Osteoblast (primary cell): ENCODE data around the gene P2RY11. TPM values are rescaled to one million over a fixed set of nuclear protein-coding genes. Genes with fewer than 3 reads are reported as not detected.

ENCODE experiments used
- DNase-seq: peaks from one replicate; pipeline ENCODE4 v3.0.0; 2011; ENCODE audit warnings: low spot score, mixed read lengths; ENCODE audit not compliant: insufficient read length; ENCODE audit errors: missing footprints
- H2AFZ ChIP-seq: 2 replicates; pipeline ENCODE4 v1.6.0; 2011; ENCODE audit warnings: mild to moderate bottlenecking, low read length
- H3K27ac ChIP-seq: 2 replicates; pipeline ENCODE4 v1.5.1; 2011; ENCODE audit warnings: mild to moderate bottlenecking, low read depth, low read length, moderate library complexity
- H3K27me3 ChIP-seq: 2 replicates; pipeline ENCODE4 v1.6.0; 2012; ENCODE audit warnings: mild to moderate bottlenecking, control low read depth, inconsistent platforms, low read length, moderate library complexity; ENCODE audit not compliant: insufficient read depth
- H3K36me3 ChIP-seq: 2 replicates; pipeline ENCODE4 v1.5.1; 2011; ENCODE audit warnings: mild to moderate bottlenecking, low read length, control low read depth, moderate library complexity; ENCODE audit not compliant: insufficient read depth
- H3K4me1 ChIP-seq: 2 replicates; pipeline ENCODE4 v1.5.1; 2011; ENCODE audit warnings: mild to moderate bottlenecking, low read length, control low read depth, moderate library complexity; ENCODE audit not compliant: insufficient read depth
- H3K4me2 ChIP-seq: 2 replicates; pipeline ENCODE4 v1.6.0; 2011; ENCODE audit warnings: mild to moderate bottlenecking, low read length; ENCODE audit not compliant: insufficient read depth
- H3K4me3 ChIP-seq: fragments of 200-600 bp; sonication (generic); 3 replicates; pipeline ENCODE4 v1.5.1; 2012; ENCODE audit warnings: mild to moderate bottlenecking, low read length, inconsistent platforms; ENCODE audit not compliant: insufficient read depth
- H3K79me2 ChIP-seq: 2 replicates; pipeline ENCODE4 v1.6.0; 2012; ENCODE audit warnings: mild to moderate bottlenecking, low read length, control low read depth, inconsistent platforms; ENCODE audit not compliant: insufficient read depth
- H3K9me3 ChIP-seq: 2 replicates; pipeline ENCODE4 v1.5.1; 2011; ENCODE audit warnings: low read depth, low read length, control low read depth
- H4K20me1 ChIP-seq: 2 replicates; pipeline ENCODE4 v1.6.0; 2012; ENCODE audit warnings: mild to moderate bottlenecking, low read length, control low read depth; ENCODE audit not compliant: insufficient read depth
- CTCF ChIP-seq: IDR thresholded peaks from 2 replicates; pipeline ENCODE4 v1.5.1; 2011; ENCODE audit warnings: mild to moderate bottlenecking, low read depth, low read length, moderate library complexity; ENCODE audit errors: extremely low read depth
- total RNA-seq: library from RNA; depleted of rRNA; stranded (reverse); fragments of >200 nt; gene quantifications from 2 replicates; pipeline ENCODE4 v1.2.3, GENCODE V29; 2012

Gene P2RY11
- total RNA-seq, 1 donor: 2.2 TPM

GRCh38 chr19:10105509-10106099 is 5.9 kb upstream of the P2RY11 start:
- peaks cover 10% of the 10 kb centered on the region for H3K4me1 ChIP-seq
- H3K4me2 ChIP-seq: peak overlapping the region; percentile 94
- no peak for DNase-seq
- peaks cover 29% of the 10 kb centered on the region for H3K79me2 ChIP-seq
- peak overlapping the region; percentile 93 for H3K4me3 ChIP-seq
- H2AFZ ChIP-seq: peak overlapping the region; percentile 48
- no peak for TF ChIP-seq CTCF
- no peaks in the 10 kb centered on the region for H3K27me3 ChIP-seq
- no peak overlapping the region for H3K27ac ChIP-seq
- no peaks in the 10 kb centered on the region for H3K9me3 ChIP-seq
- H3K36me3 ChIP-seq: peaks cover 30% of the 10 kb centered on the region
- H4K20me1 ChIP-seq: peaks cover 2% of the 10 kb centered on the region

- peak within 1 kb of the TSS; percentile 88 for H3K27ac ChIP-seq
- DNase-seq: peak; percentile 100
- H3K4me1 ChIP-seq: peaks cover 10% of the 10 kb centered on the region
- peak within 1 kb of the TSS; percentile 93 for H3K4me3 ChIP-seq
- peak within 1 kb of the TSS; percentile 94 for H3K4me2 ChIP-seq
- peaks cover 36% of the 10 kb centered on the region for H3K36me3 ChIP-seq
- no peaks in the 10 kb centered on the region for H3K27me3 ChIP-seq
- H3K9me3 ChIP-seq: no peaks in the 10 kb centered on the region
- no peak for TF ChIP-seq CTCF
- peaks cover 29% of the 10 kb centered on the region for H3K79me2 ChIP-seq
- H2AFZ ChIP-seq: peak within 1 kb of the TSS; percentile 77
- H4K20me1 ChIP-seq: peaks cover 3% of the 10 kb centered on the region
Measured at GRCh38 chr19:10106100-10106936, 5.2 kb upstream of the P2RY11 start, which contains the start of gene PPAN. Gene PPAN, plus strand, starts transcription at chr19:10106362. Its CDS starts 33 bp downstream, at chr19:10106395.

DNA sequence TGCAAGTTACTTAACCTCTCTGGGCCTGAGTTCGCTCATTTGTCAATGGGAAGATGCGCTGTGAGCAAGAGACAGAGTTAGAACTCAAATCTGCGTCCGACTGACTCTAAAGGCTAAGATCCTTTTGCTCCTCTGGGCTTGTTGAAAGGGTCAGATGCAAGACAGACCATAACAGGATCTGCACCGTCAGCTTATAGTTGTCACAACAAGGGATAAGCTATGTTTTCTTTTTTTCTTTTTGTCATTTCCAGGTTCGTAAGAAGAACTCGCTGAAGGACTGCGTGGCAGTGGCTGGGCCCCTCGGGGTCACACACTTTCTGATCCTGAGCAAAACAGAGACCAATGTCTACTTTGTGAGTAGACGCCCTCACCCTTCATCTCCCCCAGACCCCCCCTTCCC is 4.2 kb upstream of the P2RY11 start:
- no peaks in the 10 kb centered on the region for H3K9me3 ChIP-seq
- H3K27ac ChIP-seq: peak overlapping the region; percentile 88
- peaks cover 10% of the 10 kb centered on the region for H3K4me1 ChIP-seq
- no peaks in the 10 kb centered on the region for H3K27me3 ChIP-seq
- no peak overlapping the region for H2AFZ ChIP-seq
- peaks cover 39% of the 10 kb centered on the region for H3K36me3 ChIP-seq
- peaks cover 29% of the 10 kb centered on the region for H3K79me2 ChIP-seq
- no peak for TF ChIP-seq CTCF
- peak overlapping the region; percentile 93 for H3K4me3 ChIP-seq
- peak; percentile 61 for DNase-seq
- H4K20me1 ChIP-seq: peaks cover 6% of the 10 kb centered on the region
- peak overlapping the region; percentile 94 for H3K4me2 ChIP-seq

DNA sequence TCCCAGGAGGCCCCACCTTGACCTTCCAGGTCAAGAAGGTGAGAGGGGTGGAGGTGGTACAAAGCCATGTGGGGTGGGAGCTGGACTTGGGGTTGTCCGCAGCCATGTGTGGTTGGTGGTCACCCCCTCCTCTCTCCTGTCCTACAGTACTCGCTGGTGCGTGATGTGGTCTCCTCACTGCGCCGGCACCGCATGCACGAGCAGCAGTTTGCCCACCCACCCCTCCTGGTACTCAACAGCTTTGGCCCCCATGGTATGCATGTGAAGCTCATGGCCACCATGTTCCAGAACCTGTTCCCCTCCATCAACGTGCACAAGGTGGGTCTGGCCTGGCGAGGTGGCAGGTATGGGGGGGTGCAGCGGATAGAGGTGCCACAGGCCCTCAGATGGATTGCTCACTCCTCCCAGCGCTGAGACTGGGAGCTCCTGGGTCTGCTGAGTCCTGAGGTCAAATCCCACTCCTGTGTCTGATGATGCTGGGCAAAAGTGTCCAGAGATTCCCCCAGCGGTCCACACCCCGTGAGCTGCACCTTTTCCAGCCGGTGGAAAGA is 3.6 kb upstream of the P2RY11 start:
- Histone ChIP-seq H4K20me1 (peaks cover 6% of the 10 kb centered on the region), H3K79me2 (peaks cover 29% of the 10 kb centered on the region), H3K4me2 (no peak overlapping the region), H3K4me3 (no peak overlapping the region), H3K9me3 (no peaks in the 10 kb centered on the region), H3K27ac (no peak overlapping the region), H3K36me3 (peaks cover 39% of the 10 kb centered on the region), H2AFZ (no peak overlapping the region), H3K27me3 (no peaks in the 10 kb centered on the region), H3K4me1 (peaks cover 10% of the 10 kb centered on the region)
- DNase-seq: peak; percentile 13
- no peak for TF ChIP-seq CTCF
